Astrocyte (in vitro differentiated cells and primary cell): ENCODE data around the gene USF3. TPM values are rescaled to one million over a fixed set of nuclear protein-coding genes. Genes with fewer than 3 reads are reported as not detected.

ENCODE experiments used
- DNase-seq: peaks from one replicate; pipeline ENCODE4 v3.0.0-alpha.2; 2010; ENCODE audit warnings: low read depth
- FAIRE-seq: peaks from 2 replicates; lab custom pipeline; 2011; peaks lifted over from hg19 to GRCh38; lab: Jason Lieb, UNC
- H2AFZ ChIP-seq: 2 replicates; pipeline ENCODE4 v1.6.0; 2012; ENCODE audit warnings: low read depth, low read length, inconsistent platforms
- H3K27ac ChIP-seq: 2 replicates; pipeline ENCODE4 v1.5.1; 2011; ENCODE audit warnings: low read depth, low read length, inconsistent platforms
- H3K27me3 ChIP-seq: 2 replicates; pipeline ENCODE4 v1.6.0; 2011; ENCODE audit warnings: low read length, inconsistent platforms; ENCODE audit not compliant: insufficient read depth
- H3K36me3 ChIP-seq: 2 replicates; pipeline ENCODE4 v1.5.1; 2011; ENCODE audit warnings: low read length, inconsistent platforms; ENCODE audit not compliant: insufficient read depth
- H3K4me1 ChIP-seq: 2 replicates; pipeline ENCODE4 v1.5.1; 2011; ENCODE audit warnings: low read length, inconsistent platforms; ENCODE audit not compliant: insufficient read depth
- H3K4me2 ChIP-seq: 2 replicates; pipeline ENCODE4 v1.6.0; 2012; ENCODE audit warnings: low read length, inconsistent platforms
- H3K4me3 ChIP-seq: 2 replicates; pipeline ENCODE4 v1.5.1; 2011; ENCODE audit warnings: low read depth, mild to moderate bottlenecking, low read length, inconsistent platforms; ENCODE audit not compliant: insufficient read depth
- H3K79me2 ChIP-seq: 2 replicates; pipeline ENCODE4 v1.6.0; 2012; ENCODE audit warnings: mild to moderate bottlenecking, low read length, inconsistent platforms; ENCODE audit not compliant: insufficient read depth
- H3K9ac ChIP-seq: 2 replicates; pipeline ENCODE4 v1.6.0; 2012; ENCODE audit warnings: mild to moderate bottlenecking, low read length, inconsistent platforms
- H3K9me3 ChIP-seq: 2 replicates; pipeline ENCODE4 v1.5.1; 2012; ENCODE audit warnings: low read depth, mild to moderate bottlenecking, low read length, inconsistent platforms; ENCODE audit not compliant: insufficient read depth
- H4K20me1 ChIP-seq: 2 replicates; pipeline ENCODE4 v1.6.0; 2012; ENCODE audit warnings: low read length, inconsistent platforms; ENCODE audit not compliant: insufficient read depth
- H3K27ac Mint-ChIP-seq: one replicate; pipeline ENCODE4 v1.8.0; 2021; ENCODE audit warnings: mild to moderate bottlenecking, mixed read lengths; ENCODE audit not compliant: unreplicated experiment
- H3K27me3 Mint-ChIP-seq: one replicate; pipeline ENCODE4 v1.8.0; 2021; ENCODE audit warnings: low read depth, mixed read lengths; ENCODE audit not compliant: unreplicated experiment
- H3K36me3 Mint-ChIP-seq: one replicate; pipeline ENCODE4 v1.8.0; 2021; ENCODE audit warnings: low read depth, mixed read lengths; ENCODE audit not compliant: unreplicated experiment
- H3K4me1 Mint-ChIP-seq: one replicate; pipeline ENCODE4 v1.8.0; 2021; ENCODE audit warnings: low read depth, mixed read lengths; ENCODE audit not compliant: unreplicated experiment
- H3K4me3 Mint-ChIP-seq: one replicate; pipeline ENCODE4 v1.8.0; 2021; ENCODE audit warnings: mild to moderate bottlenecking, moderate library complexity, mixed read lengths; ENCODE audit not compliant: unreplicated experiment
- H3K9me3 Mint-ChIP-seq: one replicate; pipeline ENCODE4 v1.8.0; 2021; ENCODE audit warnings: mild to moderate bottlenecking, mixed read lengths; ENCODE audit not compliant: unreplicated experiment
- CTCF ChIP-seq: IDR thresholded peaks from 2 replicates; pipeline ENCODE4 v1.5.1; 2011; ENCODE audit warnings: low read depth, mild to moderate bottlenecking, inconsistent platforms, low read length, moderate library complexity; ENCODE audit not compliant: insufficient read depth
- EZH2 ChIP-seq: IDR thresholded peaks from 2 replicates; pipeline ENCODE4 v1.6.1; 2012; ENCODE audit warnings: mild to moderate bottlenecking, low read length, inconsistent platforms; ENCODE audit not compliant: insufficient read depth
- total RNA-seq: library from RNA; stranded (reverse); gene quantifications from 2 replicates; pipeline ENCODE4 v1.2.1, GENCODE V29; 2021

Gene USF3
- total RNA-seq, 1 donor from 2014 or later: 11.8 TPM

GRCh38 chr3:113731694-113732093 is 35.3 kb upstream of the USF3 start:
- H3K27me3 Mint-ChIP-seq: no peaks in the 10 kb centered on the region
- H3K79me2 ChIP-seq: peaks cover 100% of the 10 kb centered on the region
- no peaks in the 10 kb centered on the region for H3K36me3 Mint-ChIP-seq
- peaks cover 8% of the 10 kb centered on the region for H3K4me1 Mint-ChIP-seq
- H3K4me3 Mint-ChIP-seq: no peak overlapping the region
- H3K4me2 ChIP-seq: no peak overlapping the region
- H3K4me3 ChIP-seq: no peak overlapping the region
- DNase-seq: no peak
- no peaks in the 10 kb centered on the region for H3K9me3 Mint-ChIP-seq
- no peak overlapping the region for H2AFZ ChIP-seq
- no peaks in the 10 kb centered on the region for H3K27me3 ChIP-seq
- no peak for FAIRE-seq
- no peaks in the 10 kb centered on the region for H3K36me3 ChIP-seq
- no peaks in the 10 kb centered on the region for H3K4me1 ChIP-seq
- H4K20me1 ChIP-seq: peaks cover 74% of the 10 kb centered on the region
- H3K27ac Mint-ChIP-seq: no peak overlapping the region
- no peak overlapping the region for H3K27ac ChIP-seq
- no peak overlapping the region for H3K9ac ChIP-seq
- TF ChIP-seq CTCF (no peak), EZH2 (no peak)
- H3K9me3 ChIP-seq: no peaks in the 10 kb centered on the region

GRCh38 chr3:113730550-113730949 is 34.1 kb upstream of the USF3 start:
- Histone ChIP-seq H3K9me3 (no peaks in the 10 kb centered on the region), H3K36me3 (no peaks in the 10 kb centered on the region), H3K79me2 (peaks cover 99% of the 10 kb centered on the region), H3K4me2 (no peak overlapping the region), H3K27ac (no peak overlapping the region), H4K20me1 (peaks cover 63% of the 10 kb centered on the region), H3K4me3 (no peak overlapping the region), H2AFZ (no peak overlapping the region), H3K9ac (no peak overlapping the region), H3K4me1 (no peaks in the 10 kb centered on the region), H3K27me3 (no peaks in the 10 kb centered on the region)
- Mint-ChIP-seq H3K27ac (no peak overlapping the region), H3K4me3 (no peak overlapping the region), H3K4me1 (peaks cover 6% of the 10 kb centered on the region), H3K36me3 (no peaks in the 10 kb centered on the region), H3K27me3 (no peaks in the 10 kb centered on the region), H3K9me3 (no peaks in the 10 kb centered on the region)
- FAIRE-seq (no peak), DNase-seq (no peak)
- no peak for TF ChIP-seq CTCF
- no peak for TF ChIP-seq EZH2

GRCh38 chr3:113728661-113729060 is 32.2 kb upstream of the USF3 start:
- H3K4me3 ChIP-seq: no peak overlapping the region
- no peaks in the 10 kb centered on the region for H3K36me3 ChIP-seq
- Mint-ChIP-seq H3K36me3 (peaks cover 3% of the 10 kb centered on the region), H3K27me3 (no peaks in the 10 kb centered on the region), H3K4me1 (peaks cover 3% of the 10 kb centered on the region), H3K4me3 (no peak overlapping the region), H3K9me3 (no peaks in the 10 kb centered on the region), H3K27ac (no peak overlapping the region)
- no peak overlapping the region for H3K9ac ChIP-seq
- H4K20me1 ChIP-seq: peaks cover 56% of the 10 kb centered on the region
- H3K4me1 ChIP-seq: no peaks in the 10 kb centered on the region
- H3K9me3 ChIP-seq: no peaks in the 10 kb centered on the region
- TF ChIP-seq EZH2: no peak
- TF ChIP-seq CTCF: no peak
- no peak overlapping the region for H3K4me2 ChIP-seq
- H2AFZ ChIP-seq: no peak overlapping the region
- no peak overlapping the region for H3K27ac ChIP-seq
- H3K79me2 ChIP-seq: peaks cover 99% of the 10 kb centered on the region
- DNase-seq (no peak), FAIRE-seq (peak; percentile 50)
- no peaks in the 10 kb centered on the region for H3K27me3 ChIP-seq
